NCI-H1436 treated with DMSO at 0.1 percent for 48 hours (cell line): ENCODE results near the gene GFY.

Source experiments
- DNase-seq: peaks from one replicate; lab custom pipeline; 2025; lab: John Stamatoyannopoulos, UW

Gene GFY

GRCh38 chr19:49428547-49429451 is 3.6 kb downstream of the GFY start:
- no peak for DNase-seq

GRCh38 chr19:49430172-49430677 is 5.0 kb downstream of the GFY start:
- DNase-seq = no peak

- DNase-seq = no peak
Observed at GRCh38 chr19:49430678-49431329, 5.6 kb downstream of the GFY start.

GRCh38 chr19:49431330-49431749 is 6.2 kb downstream of the GFY start:
- DNase-seq = no peak

GRCh38 chr19:49432141-49433073 is 7.2 kb downstream of the GFY start:
- no peak for DNase-seq

- no peak for DNase-seq
Observed at GRCh38 chr19:49433240-49433901, 8.2 kb downstream of the GFY start.

- no peak for DNase-seq
Observed at GRCh38 chr19:49434907-49435583, 9.9 kb downstream of the GFY start.

- no peak for DNase-seq
Observed at GRCh38 chr19:49435670-49436069, 10.5 kb downstream of the GFY start.

- DNase-seq = no peak
Observed at GRCh38 chr19:49436381-49437017, 11.3 kb downstream of the GFY start.

- no peak for DNase-seq
Observed at GRCh38 chr19:49437231-49437630, 12.0 kb downstream of the GFY start.

GRCh38 chr19:49438261-49438660 is 13.1 kb downstream of the GFY start:
- DNase-seq = no peak

GRCh38 chr19:49439836-49440235 is 14.6 kb downstream of the GFY start:
- DNase-seq = no peak

- DNase-seq = no peak
Observed at GRCh38 chr19:49440439-49441209, 15.4 kb downstream of the GFY start.

- DNase-seq = no peak
Observed at GRCh38 chr19:49441210-49441959, 16.2 kb downstream of the GFY start, which contains the start of gene SLC17A7. TSS of gene SLC17A7 (minus strand) at chr19:49441527. CDS start at chr19:49441379, 148 bp downstream.

- no peak for DNase-seq
Observed at GRCh38 chr19:49441960-49442350, 16.8 kb downstream of the GFY start.

GRCh38 chr19:49442354-49442753 is 17.2 kb downstream of the GFY start:
- DNase-seq = no peak

- DNase-seq = no peak
Observed at GRCh38 chr19:49442771-49443365, 17.7 kb downstream of the GFY start.

- DNase-seq = peak; percentile 87
Observed at GRCh38 chr19:49443366-49444099, 18.3 kb downstream of the GFY start.
